Measurements from ENCODE around the gene ENPP3. TPM values are rescaled to one million over a fixed set of nuclear protein-coding genes. Genes with fewer than 3 reads are reported as not detected.

Gene ENPP3
- total and polyA plus RNA-seq, 2 of the 13 experiments (the other 11 are each of a cell fraction or from before 2014, with no cell fraction given): 40.0 to 75.4 TPM

GRCh38 chr6:131627724-131628682, 9.1 kb upstream of the ENPP3 start, which contains the start of gene MED23 (continued):
- TF ChIP-seq ZBTB40 (IDR thresholded peaks at IDR 0.05) (peak; percentile 99), ZBTB40 (CRISPR knock-in tag; IDR thresholded peaks at IDR 0.05) (peak; percentile 94), CBX1 (IDR thresholded peaks at IDR 0.05; ENCODE audit: low read depth) (peak; percentile 100), ZNF710 (CRISPR knock-in tag; IDR thresholded peaks at IDR 0.05; ENCODE audit: borderline replicate concordance) (peak; percentile 96; the same call in 1 of the 2 replicates), ZNF512 (CRISPR knock-in tag; IDR thresholded peaks at IDR 0.05) (peak; percentile 85; the same call in 1 of the 2 replicates), TAF1 (CRISPR knock-in tag; IDR thresholded peaks at IDR 0.05) (peak; percentile 91), ZNF275 (CRISPR knock-in tag; IDR thresholded peaks at IDR 0.05; ENCODE audit: borderline replicate concordance) (peak; percentile 100), TCF7L2 (IDR thresholded peaks at IDR 0.05; ENCODE audit: low read depth, low read length) (no peak), RARA (CRISPR knock-in tag; IDR thresholded peaks at IDR 0.05) (peak; percentile 68), ARNTL (CRISPR knock-in tag; IDR thresholded peaks at IDR 0.05) (peak; percentile 92), ZNF703 (CRISPR knock-in tag; IDR thresholded peaks at IDR 0.05; ENCODE audit: borderline replicate concordance) (no peak), ZNF383 (CRISPR knock-in tag; IDR thresholded peaks at IDR 0.05; ENCODE audit: borderline replicate concordance) (peak; percentile 100), IRX3 (CRISPR knock-in tag; IDR thresholded peaks at IDR 0.05; ENCODE audit: borderline replicate concordance, low read depth) (peak; percentile 94; the same call in 1 of the 2 replicates), YEATS2 (CRISPR knock-in tag; IDR thresholded peaks at IDR 0.05; ENCODE audit: borderline replicate concordance) (peak; percentile 99)
